GM19467 (cell line): Measurements from ENCODE around the gene SLC36A3.
"Not testable (repeated sequence)": the region's sequence is repeated elsewhere in the genome, so short reads cannot be mapped to it uniquely, and the experiment has no call there.

Source experiments
- ATAC-seq: cut with Tn5 transposase; IDR thresholded peaks from one replicate; pipeline ENCODE4 v1.9.1; 2021; ENCODE audit warnings: mild to moderate bottlenecking, moderate library complexity; ENCODE audit not compliant: unreplicated experiment

The SLC36A3 gene

GRCh38 chr5:151240268-151240835, 63.2 kb downstream of the SLC36A3 start:
- ATAC-seq, result not testable (repeated sequence)

GRCh38 chr5:151239237-151239861, 64.2 kb downstream of the SLC36A3 start:
- ATAC-seq, result no peak

- ATAC-seq, result no peak
Observed at GRCh38 chr5:151238303-151238741, 65.2 kb downstream of the SLC36A3 start.

GRCh38 chr5:151237685-151238084, 65.9 kb downstream of the SLC36A3 start:
- no peak for ATAC-seq

- no peak for ATAC-seq
Observed at GRCh38 chr5:151236888-151237287, 66.7 kb downstream of the SLC36A3 start.

GRCh38 chr5:151235239-151235571, 68.4 kb downstream of the SLC36A3 start:
- not testable (repeated sequence) for ATAC-seq

GRCh38 chr5:151234476-151235238, 68.9 kb downstream of the SLC36A3 start:
- peak; percentile 66 for ATAC-seq

- peak; percentile 49 for ATAC-seq
Observed at GRCh38 chr5:151233616-151234085, 69.9 kb downstream of the SLC36A3 start.

GRCh38 chr5:151231359-151231758, 72.2 kb downstream of the SLC36A3 start:
- ATAC-seq, result no peak

- no peak for ATAC-seq
Observed at GRCh38 chr5:151230048-151230680, 73.4 kb downstream of the SLC36A3 start.

GRCh38 chr5:151228986-151229385, 74.6 kb downstream of the SLC36A3 start:
- ATAC-seq, result no peak

- no peak for ATAC-seq
Observed at GRCh38 chr5:151227918-151228447, 75.6 kb downstream of the SLC36A3 start.
